Esophagus squamous epithelium (tissue), 5 donors: ENCODE results near the gene ONECUT3. TPM values are rescaled to one million over a fixed set of nuclear protein-coding genes. Genes with fewer than 3 reads are reported as not detected.

Experiments used
- DNase-seq: peaks from one replicate; lab custom pipeline; 2025; lab: John Stamatoyannopoulos, UW
- H3K27ac ChIP-seq, 4 donors: fragments of 200-600 bp; sonication (generic); one replicate each; pipeline ENCODE4 v1.5.1; 2016 to 2019; ENCODE audit warnings: mild to moderate bottlenecking in 1 of 4
- H3K27me3 ChIP-seq, 4 donors: fragments of 200-600 bp; sonication (generic); 1 replicate in 3 of 4; 2 replicates in 1 of 4; pipeline versions ENCODE4 v1.5.1 to v1.6.0; 2017 to 2021; ENCODE audit warnings: antibody characterized with exemption in 1 of 4
- H3K36me3 ChIP-seq, 3 donors: fragments of 200-600 bp; sonication (generic); one replicate each; pipeline ENCODE4 v1.5.1; 2016 to 2019
- H3K4me1 ChIP-seq, 3 donors: fragments of 200-600 bp; sonication (generic); one replicate each; pipeline ENCODE4 v1.5.1; 2017 to 2019
- H3K4me3 ChIP-seq, 4 donors: fragments of 200-600 bp; sonication (generic); 1 replicate in 3 of 4; 2 replicates in 1 of 4; pipeline ENCODE4 v1.5.1; 2016 to 2019; ENCODE audit warnings: mild to moderate bottlenecking in 2 of 4, moderate library complexity in 1 of 4
- H3K9me3 ChIP-seq, 3 donors: fragments of 200-600 bp; sonication (generic); one replicate each; pipeline ENCODE4 v1.5.1; 2016 to 2019
- CTCF ChIP-seq, 6 experiments: fragments of 450-650 bp in 4 of 6; fragments of 200-600 bp in 2 of 6; sonication (generic) in 2 of 6; IDR thresholded peaks; one replicate each; pipeline ENCODE4 v1.5.1; 2016 to 2019; ENCODE audit warnings: antibody characterized with exemption in 6 of 6, mild to moderate bottlenecking in 4 of 6, moderate library complexity in 4 of 6
- POLR2A ChIP-seq, 4 donors: fragments of 450-650 bp; IDR thresholded peaks; one replicate each; pipeline ENCODE4 v1.6.1; 2017; ENCODE audit warnings: antibody characterized with exemption in 4 of 4, mild to moderate bottlenecking in 4 of 4, moderate library complexity in 3 of 4
- WGBS, 2 donors: methylation state at CpG; one replicate each; pipeline ENCODE4 v1.1.5; 2018; 5-methylcytosine and 5-hydroxymethylcytosine counted together
- intact Hi-C: fragments of 100-400 bp; cut with DNase I; formaldehyde crosslinking; loops from one replicate; pipeline ENCODE4 v1.15.0; 2022
- total RNA-seq, 4 donors: library from RNA; depleted of rRNA; stranded (reverse); fragments of >200 nt; gene quantifications; one replicate each; pipeline ENCODE4 v1.1.0, GENCODE V29; 2016
- donor health status: DM: yes; HTN: yes; CAD: no.

Gene ONECUT3
- total RNA-seq, 4 donors from 2014 or later: not detected

GRCh38 chr19:1719519-1719918 is 33.8 kb upstream of the ONECUT3 start:
- no peak for TF ChIP-seq CTCF (IDR thresholded peaks at IDR 0.05)
- TF ChIP-seq POLR2A (IDR thresholded peaks at IDR 0.05): no peak
- H3K36me3 ChIP-seq: no peaks in the 10 kb centered on the region
- no peak overlapping the region for H3K27ac ChIP-seq
- H3K4me3 ChIP-seq: no peak overlapping the region
- peaks cover 0 to 6% (median 0%) of the 10 kb centered on the region in 3 donors for H3K4me1 ChIP-seq
- H3K9me3 ChIP-seq: no peaks in the 10 kb centered on the region
- peaks cover 0 to 99% (median 15%) of the 10 kb centered on the region in 4 donors for H3K27me3 ChIP-seq
- 96 to 100% methylated on average over 3 of the region's 5 CpGs for WGBS, 2 donors
- no peak for DNase-seq
- intact Hi-C loops: no loop called here

GRCh38 chr19:1720237-1720636 is 33.1 kb upstream of the ONECUT3 start:
- H3K4me1 ChIP-seq: peaks cover 0 to 8% (median under 1%) of the 10 kb centered on the region in 3 donors
- H3K36me3 ChIP-seq: no peaks in the 10 kb centered on the region
- no peaks in the 10 kb centered on the region for H3K9me3 ChIP-seq
- WGBS, 2 donors: 67 to 70% methylated on average over 9 to 14 of the region's 14 CpGs
- H3K27ac ChIP-seq: no peak overlapping the region
- intact Hi-C loops: no loop called here
- peaks cover 0 to 99% (median 18%) of the 10 kb centered on the region in 4 donors for H3K27me3 ChIP-seq
- no peak overlapping the region for H3K4me3 ChIP-seq
- DNase-seq: no peak
- TF ChIP-seq POLR2A (IDR thresholded peaks at IDR 0.05): no peak
- no peak for TF ChIP-seq CTCF (IDR thresholded peaks at IDR 0.05)

- 15 to 95% methylated on average over 3 to 16 of the region's 90 CpGs for WGBS, 2 donors
- Histone ChIP-seq H3K27ac (no peak overlapping the region), H3K36me3 (no peaks in the 10 kb centered on the region), H3K9me3 (no peaks in the 10 kb centered on the region), H3K4me1 (peaks cover 3 to 15% (median 5%) of the 10 kb centered on the region in 3 donors), H3K27me3 (peaks cover 0 to 99% (median 15%) of the 10 kb centered on the region in 4 donors), H3K4me3 (peak overlapping the region; percentile 9 to 63 (median 42))
- intact Hi-C loops: no loop called here
- TF ChIP-seq POLR2A (IDR thresholded peaks at IDR 0.05): no peak
- no peak for TF ChIP-seq CTCF (IDR thresholded peaks at IDR 0.05)
- DNase-seq: no peak
Observed at GRCh38 chr19:1725100-1726064, 27.9 kb upstream of the ONECUT3 start.

GRCh38 chr19:1728816-1729567 is 24.3 kb upstream of the ONECUT3 start:
- H3K4me3 ChIP-seq: no peak overlapping the region
- peaks cover 0 to 99% (median 15%) of the 10 kb centered on the region in 4 donors for H3K27me3 ChIP-seq

More at GRCh38 chr19:1728816-1729567, 24.3 kb upstream of the ONECUT3 start:
- H3K4me1 ChIP-seq: peaks cover 3 to 15% (median 5%) of the 10 kb centered on the region in 3 donors
- intact Hi-C loops: no loop called here
- H3K36me3 ChIP-seq: no peaks in the 10 kb centered on the region
- no peak overlapping the region for H3K27ac ChIP-seq
- TF ChIP-seq CTCF (IDR thresholded peaks at IDR 0.05): no peak
- TF ChIP-seq POLR2A (IDR thresholded peaks at IDR 0.05): no peak
- DNase-seq: no peak
- H3K9me3 ChIP-seq: no peaks in the 10 kb centered on the region
- 87 to 88% methylated on average over 32 to 33 of the region's 33 CpGs for WGBS, 2 donors
